Measurements from ENCODE around the gene SMAD7.

DNA sequence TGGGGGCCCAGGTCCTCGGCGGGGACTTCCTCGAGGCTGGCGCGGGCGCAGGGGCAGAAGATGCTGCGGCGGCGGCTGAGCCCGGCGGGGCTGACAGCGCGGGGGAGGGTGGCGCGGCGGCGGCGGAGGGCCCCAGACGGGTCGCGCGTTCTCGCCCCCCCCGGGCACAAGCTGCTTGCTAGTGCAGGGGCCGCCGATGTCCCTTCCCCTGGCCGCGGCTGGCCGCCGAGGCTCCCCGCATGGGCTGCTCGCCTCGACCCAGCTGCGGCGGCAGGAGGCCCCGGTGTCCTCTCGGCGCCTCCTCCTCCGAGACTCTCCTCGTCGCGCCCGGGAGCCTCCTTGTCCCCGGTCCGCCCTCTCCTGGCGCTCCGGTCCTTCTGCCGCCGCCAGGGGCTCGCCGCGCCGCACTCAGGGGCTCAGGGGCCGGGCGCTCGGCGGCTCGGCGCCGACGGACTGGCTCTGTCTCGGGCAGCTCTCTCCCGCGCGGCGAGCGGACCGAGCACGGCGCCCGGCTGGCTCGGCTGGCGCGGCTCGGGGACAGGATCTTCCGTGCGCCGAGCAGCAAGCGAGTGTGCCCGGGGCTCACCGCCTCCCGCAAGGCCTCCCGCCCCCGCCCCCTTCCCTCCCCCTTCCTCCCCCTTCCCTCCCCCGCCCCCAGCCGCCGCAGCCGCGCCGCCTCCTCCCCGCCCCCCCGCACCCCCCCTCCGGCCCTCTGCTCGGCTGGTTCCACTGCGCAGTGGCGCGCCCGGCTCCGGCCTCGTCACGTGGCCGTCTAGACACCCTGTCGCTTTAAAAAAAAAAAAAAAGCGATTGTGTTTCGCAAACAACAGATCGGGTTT lies 902 bp upstream of the SMAD7 start:
- TF ChIP-seq, protein P1, sequence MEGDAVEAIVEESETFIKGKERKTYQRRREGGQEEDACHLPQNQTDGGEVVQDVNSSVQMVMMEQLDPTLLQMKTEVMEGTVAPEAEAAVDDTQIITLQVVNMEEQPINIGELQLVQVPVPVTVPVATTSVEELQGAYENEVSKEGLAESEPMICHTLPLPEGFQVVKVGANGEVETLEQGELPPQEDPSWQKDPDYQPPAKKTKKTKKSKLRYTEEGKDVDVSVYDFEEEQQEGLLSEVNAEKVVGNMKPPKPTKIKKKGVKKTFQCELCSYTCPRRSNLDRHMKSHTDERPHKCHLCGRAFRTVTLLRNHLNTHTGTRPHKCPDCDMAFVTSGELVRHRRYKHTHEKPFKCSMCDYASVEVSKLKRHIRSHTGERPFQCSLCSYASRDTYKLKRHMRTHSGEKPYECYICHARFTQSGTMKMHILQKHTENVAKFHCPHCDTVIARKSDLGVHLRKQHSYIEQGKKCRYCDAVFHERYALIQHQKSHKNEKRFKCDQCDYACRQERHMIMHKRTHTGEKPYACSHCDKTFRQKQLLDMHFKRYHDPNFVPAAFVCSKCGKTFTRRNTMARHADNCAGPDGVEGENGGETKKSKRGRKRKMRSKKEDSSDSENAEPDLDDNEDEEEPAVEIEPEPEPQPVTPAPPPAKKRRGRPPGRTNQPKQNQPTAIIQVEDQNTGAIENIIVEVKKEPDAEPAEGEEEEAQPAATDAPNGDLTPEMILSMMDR (conservative IDR thresholded peaks at IDR 0.05; ENCODE audit: low read depth, low read length), result 0 out of 2 replicates have a peak, but pooled peaks have one; percentile 13
- TF ChIP-seq EZH2 (IDR thresholded peaks at IDR 0.05; ENCODE audit: borderline replicate concordance, low read depth, low read length, poor library complexity, severe bottlenecking), result no peak

All from A673 (cell line).